Measurements from ENCODE around the gene NFE2.
"Not testable (repeated sequence)": the region's sequence is repeated elsewhere in the genome, so short reads cannot be mapped to it uniquely, and the experiment has no call there.

The NFE2 gene

GRCh38 chr12:54282949-54283593 lies 17.7 kb downstream of the NFE2 start:
- no peak for DNase-seq

DNA sequence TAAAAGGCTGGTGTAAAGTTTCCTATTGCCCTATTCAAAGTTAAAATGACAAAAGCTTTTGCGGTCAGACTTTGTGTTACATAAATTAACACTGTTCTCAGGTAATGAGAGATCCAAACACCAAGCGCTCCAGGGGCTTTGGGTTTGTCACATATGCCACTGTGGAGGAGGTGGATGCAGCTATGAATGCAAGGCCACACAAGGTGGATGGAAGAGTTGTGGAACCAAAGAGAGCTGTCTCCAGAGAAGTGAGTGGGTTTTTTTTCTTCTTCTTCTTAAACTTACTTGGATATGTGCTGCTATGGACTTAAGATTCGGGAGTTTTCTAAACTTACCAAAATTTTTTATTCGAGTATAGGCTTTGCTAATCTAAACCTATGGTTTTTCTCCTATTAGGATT lies 19.1 kb downstream of the NFE2 start:
- DNase-seq = not testable (repeated sequence)

GRCh38 chr12:54281261-54281638 lies 19.6 kb downstream of the NFE2 start:
- DNase-seq = not testable (repeated sequence)

DNA sequence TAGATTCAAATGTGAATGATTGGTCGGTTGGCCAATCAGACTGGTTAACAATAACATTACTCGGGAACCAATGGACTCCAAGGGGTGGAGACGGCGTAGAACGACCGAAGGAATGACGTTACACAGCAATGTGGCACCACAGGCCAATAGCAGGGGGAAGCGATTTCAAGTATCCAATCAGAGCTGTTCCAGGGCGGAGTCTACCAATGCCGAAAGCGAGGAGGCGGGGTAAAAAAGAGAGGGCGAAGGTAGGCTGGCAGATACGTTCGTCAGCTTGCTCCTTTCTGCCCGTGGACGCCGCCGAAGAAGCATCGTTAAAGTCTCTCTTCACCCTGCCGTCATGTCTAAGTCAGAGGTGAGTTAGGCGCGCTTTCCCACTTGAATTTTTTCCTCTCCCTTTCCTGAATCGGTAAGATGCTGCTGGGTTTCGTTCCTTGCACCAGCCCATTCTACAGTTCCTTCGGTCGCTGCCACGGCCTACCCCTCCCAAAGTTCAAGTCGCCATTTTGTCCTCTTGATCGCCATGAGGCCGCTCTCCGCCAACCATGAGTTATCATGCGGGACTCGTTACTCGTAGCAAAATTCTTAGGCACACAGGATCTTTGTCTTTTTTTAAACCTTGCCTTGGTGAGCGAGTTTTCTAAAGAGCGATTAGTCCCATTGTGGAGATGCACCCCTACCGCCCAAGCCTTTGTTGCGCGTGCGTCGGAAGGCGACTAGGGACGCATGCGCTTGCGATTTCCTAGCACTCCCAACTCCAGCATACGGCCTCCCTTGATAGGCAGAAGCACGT lies 20.2 kb downstream of the NFE2 start, which contains the start of gene HNRNPA1:
Gene HNRNPA1, plus strand, starts transcription at position 259 of the 793 bp plus-strand sequence. Its CDS starts 82 bp downstream, at position 341.
- peak; percentile 99 for DNase-seq

GRCh38 chr12:54279632-54280467 lies 21.0 kb downstream of the NFE2 start, which contains the start of gene CBX5:
CBX5 (minus strand) TSS chr12:54280122; CDS start chr12:54257650, 22,472 bp downstream.
- DNase-seq = peak; percentile 100

- DNase-seq = no peak
These were observed 21.6 kb downstream of the NFE2 start for GRCh38 chr12:54279227-54279631.

DNA sequence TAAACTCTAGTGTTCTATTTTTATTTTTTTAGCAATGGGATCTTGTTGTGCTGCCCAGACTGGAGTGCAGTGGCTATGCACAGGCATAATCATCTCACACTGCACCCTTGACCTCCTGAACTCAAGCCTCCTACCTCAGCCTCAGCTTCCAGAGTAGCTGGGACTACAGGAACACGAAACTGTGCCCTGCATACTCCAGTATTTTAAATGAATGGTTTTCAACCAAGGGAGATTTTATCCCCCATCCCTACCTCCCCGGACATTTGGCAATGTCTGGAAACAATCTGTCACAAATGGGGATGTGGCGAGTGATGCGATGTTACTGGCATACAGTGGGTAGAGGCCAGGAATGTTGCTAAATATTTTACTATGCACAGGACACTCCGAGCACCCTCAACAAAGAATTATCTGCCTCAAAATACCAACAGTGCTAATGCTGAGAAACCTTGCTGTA lies 23.0 kb downstream of the NFE2 start:
- no peak for DNase-seq

GRCh38 chr12:54276368-54276767 lies 24.4 kb downstream of the NFE2 start:
- DNase-seq = no peak

DNA sequence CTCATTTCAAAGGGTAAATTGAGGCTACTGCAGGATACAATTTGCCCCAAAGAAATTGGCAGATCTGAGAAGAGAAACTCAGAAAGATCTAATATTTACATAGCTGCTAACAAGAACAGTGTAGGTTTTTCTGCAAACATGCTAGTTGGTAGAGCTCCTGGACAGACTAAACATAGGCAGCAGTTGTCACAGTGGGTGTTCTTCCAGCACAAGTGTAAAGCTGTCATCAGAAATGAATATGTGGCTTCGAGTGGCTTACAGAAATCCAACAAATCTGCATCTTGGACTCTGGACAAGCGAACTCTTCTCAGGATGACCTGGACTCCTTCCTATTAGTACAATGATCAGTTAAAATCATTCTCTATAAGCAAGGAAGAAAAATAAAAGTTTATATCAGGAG lies 26.8 kb downstream of the NFE2 start:
- DNase-seq = no peak

GRCh38 chr12:54272214-54272613 lies 28.6 kb downstream of the NFE2 start:
- DNase-seq = no peak

GRCh38 chr12:54270345-54270744 lies 30.5 kb downstream of the NFE2 start:
- DNase-seq = no peak

- no peak for DNase-seq
These were observed 34.0 kb downstream of the NFE2 start for GRCh38 chr12:54266852-54267251.

DNA sequence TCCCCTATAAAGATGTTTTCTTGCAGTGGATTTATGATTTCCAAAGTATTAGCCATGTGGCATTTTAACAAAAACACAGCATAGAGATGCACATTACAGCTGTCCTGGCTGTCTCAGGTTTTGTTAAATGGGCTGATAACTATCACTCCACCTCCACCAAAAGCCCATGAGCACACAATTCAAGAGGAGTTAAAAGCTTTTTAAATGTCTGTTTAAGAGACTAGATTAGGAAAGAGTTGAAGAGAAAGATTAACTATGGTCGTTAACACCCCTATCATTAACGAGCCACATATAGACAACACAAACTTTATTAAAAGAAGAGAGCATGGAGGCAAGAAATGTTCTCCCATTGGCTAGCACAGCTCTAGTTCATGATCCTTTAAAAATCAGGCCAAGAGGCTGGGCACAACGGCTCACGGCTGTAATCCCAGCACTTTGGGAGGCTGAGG lies 35.4 kb downstream of the NFE2 start:
- DNase-seq = no peak

DNA sequence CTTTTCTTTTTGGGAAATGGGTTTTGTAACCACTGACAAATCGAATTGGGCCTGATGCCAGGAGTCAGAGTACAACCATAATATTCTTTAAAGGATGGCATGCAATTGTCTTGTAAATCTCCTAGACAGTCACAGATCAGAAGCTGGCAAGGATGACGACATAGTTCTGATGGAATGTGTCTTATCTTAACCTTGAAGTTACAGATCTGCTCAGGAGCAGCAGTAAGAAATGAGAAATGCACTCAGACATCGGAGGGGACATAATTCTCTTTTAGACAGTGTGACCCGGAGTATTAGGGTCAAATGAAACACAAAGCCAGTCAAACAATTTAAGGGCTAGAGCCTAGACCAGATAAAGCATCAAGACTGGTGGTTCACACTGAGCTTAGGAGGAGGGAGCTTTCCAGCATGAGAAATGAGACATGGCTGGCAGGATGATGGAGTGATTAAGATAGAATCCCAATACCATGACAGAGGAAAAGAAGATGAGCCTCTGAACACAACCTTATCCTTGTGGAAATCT lies 38.4 kb downstream of the NFE2 start:
- DNase-seq = no peak

DNA sequence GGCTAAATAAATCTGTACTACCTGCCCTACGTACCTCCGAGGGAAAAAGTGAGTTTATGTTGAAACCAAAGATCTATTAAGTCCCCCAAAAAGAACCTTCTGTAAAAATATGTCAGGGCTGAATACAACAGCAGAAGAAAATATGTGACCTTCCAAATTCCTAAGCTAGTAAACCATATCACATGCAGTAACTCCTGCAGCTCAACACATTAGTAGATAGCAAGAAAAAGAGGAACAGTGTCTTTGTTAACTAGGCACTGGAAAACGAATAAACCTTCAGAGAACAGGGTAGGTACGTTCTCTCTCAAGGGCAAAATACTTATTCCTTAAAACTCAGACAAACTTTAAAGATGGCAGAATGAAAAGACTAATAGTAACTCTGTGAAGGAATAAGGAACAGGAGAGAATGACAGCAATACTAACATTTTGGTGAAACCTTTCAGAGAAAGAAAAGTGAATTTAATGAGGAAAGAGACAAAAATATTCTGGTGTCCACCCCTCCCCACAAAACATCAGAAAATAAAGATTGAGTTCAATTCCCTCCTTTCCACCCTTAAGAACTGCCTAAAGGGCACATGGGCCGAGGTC lies 38.9 kb downstream of the NFE2 start:
- no peak for DNase-seq

GRCh38 chr12:54259194-54260011 lies 41.4 kb downstream of the NFE2 start:
- DNase-seq = peak; percentile 40 to 75

- DNase-seq = no peak
These were observed 42.6 kb downstream of the NFE2 start for GRCh38 chr12:54258201-54258681.

DNA sequence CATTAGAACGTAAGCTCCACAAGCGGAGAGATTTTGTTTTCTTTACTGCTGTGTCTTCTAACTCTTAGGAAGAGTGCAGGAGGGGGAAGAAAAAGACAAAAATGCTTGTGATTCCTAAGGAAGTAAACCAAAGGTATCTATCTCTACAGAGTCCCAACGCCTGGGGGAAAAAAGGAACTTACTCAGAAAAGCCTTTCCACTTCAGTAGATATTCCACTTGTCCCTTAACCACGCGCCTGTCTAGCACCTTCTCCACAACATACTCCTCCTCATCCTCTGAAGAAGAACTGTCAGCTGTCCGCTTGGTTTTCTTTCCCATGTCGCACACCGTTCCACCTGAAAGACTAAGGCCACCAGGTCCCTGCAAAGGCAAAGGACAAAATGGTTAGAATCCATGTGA lies 43.5 kb downstream of the NFE2 start:
- DNase-seq = no peak

GRCh38 chr12:54253240-54253639 lies 47.6 kb downstream of the NFE2 start:
- DNase-seq = no peak

- DNase-seq = peak in 1 of 2 donors; percentile 67
These were observed 49.0 kb downstream of the NFE2 start for GRCh38 chr12:54251667-54252284.

- no peak for DNase-seq
These were observed 51.3 kb downstream of the NFE2 start for GRCh38 chr12:54249489-54249888.
